Trophoblast cell (in vitro differentiated cells and primary cell): Measurements from ENCODE around the gene ZDHHC15. TPM values are rescaled to one million over a fixed set of nuclear protein-coding genes. Genes with fewer than 3 reads are reported as not detected.
A peak's percentile ranks its signal among the peaks of the same experiment; 100 is the strongest.
"Not testable (repeated sequence)": the region's sequence is repeated elsewhere in the genome, so short reads cannot be mapped to it uniquely, and the experiment has no call there.

Experiments used
- DNase-seq, 2 donors: peaks; one replicate each; pipeline ENCODE4 v3.0.0-alpha.2; 2016
- H2AFZ ChIP-seq: 2 replicates; pipeline ENCODE4 v1.6.1; 2013; ENCODE audit warnings: low read length, moderate library complexity, mild to moderate bottlenecking; ENCODE audit not compliant: insufficient read depth, poor library complexity
- H2AK5ac ChIP-seq: 2 replicates; pipeline ENCODE4 v1.6.1; 2013; ENCODE audit warnings: mild to moderate bottlenecking, low read length
- H2BK120ac ChIP-seq: 2 replicates; pipeline ENCODE4 v1.6.1; 2013; ENCODE audit warnings: low read length, mild to moderate bottlenecking, moderate library complexity; ENCODE audit not compliant: insufficient read depth, poor library complexity
- H2BK12ac ChIP-seq: 2 replicates; pipeline ENCODE4 v1.6.1; 2013; ENCODE audit warnings: mild to moderate bottlenecking, low read length, moderate library complexity
- H2BK5ac ChIP-seq: 2 replicates; pipeline ENCODE4 v1.6.1; 2013; ENCODE audit warnings: low read length, low read depth, moderate library complexity, mild to moderate bottlenecking; ENCODE audit not compliant: poor library complexity
- H3K14ac ChIP-seq: 2 replicates; pipeline ENCODE4 v1.6.1; 2013; ENCODE audit warnings: mild to moderate bottlenecking, low read length
- H3K18ac ChIP-seq: 2 replicates; pipeline ENCODE4 v1.6.1; 2013; ENCODE audit warnings: mild to moderate bottlenecking, low read length
- H3K23ac ChIP-seq: 2 replicates; pipeline ENCODE4 v1.6.1; 2013; ENCODE audit warnings: low read length
- H3K27ac ChIP-seq: 2 replicates; pipeline ENCODE4 v1.5.1; 2013; ENCODE audit warnings: low read depth, mild to moderate bottlenecking, inconsistent platforms, low read length, moderate library complexity
- H3K27me3 ChIP-seq: 2 replicates; pipeline ENCODE4 v1.6.1; 2013; ENCODE audit warnings: inconsistent platforms, mild to moderate bottlenecking, low read length, moderate library complexity; ENCODE audit not compliant: insufficient read depth
- H3K36me3 ChIP-seq, 2 experiments: 1 replicate in 1 of 2; 2 replicates in 1 of 2; pipeline ENCODE4 v1.6.1; 2013; ENCODE audit warnings: low read length in 2 of 2, mild to moderate bottlenecking in 2 of 2, moderate library complexity in 1 of 2; ENCODE audit not compliant: insufficient read depth in 2 of 2, control insufficient read depth in 1 of 2
- H3K4ac ChIP-seq: 2 replicates; pipeline ENCODE4 v1.6.1; 2013; ENCODE audit warnings: low read depth, mild to moderate bottlenecking, low read length, moderate library complexity
- H3K4me1 ChIP-seq, 2 experiments: 1 replicate in 1 of 2; 2 replicates in 1 of 2; pipeline ENCODE4 v1.6.1; 2013; ENCODE audit warnings: low read length in 2 of 2, mild to moderate bottlenecking in 2 of 2, moderate library complexity in 1 of 2; ENCODE audit not compliant: insufficient read depth in 2 of 2, control insufficient read depth in 1 of 2
- H3K4me2 ChIP-seq: 2 replicates; pipeline ENCODE4 v1.6.1; 2013; ENCODE audit warnings: inconsistent platforms, mild to moderate bottlenecking, low read length, moderate library complexity
- H3K4me3 ChIP-seq: 2 replicates; pipeline ENCODE4 v1.5.1; 2013; ENCODE audit warnings: mild to moderate bottlenecking, low read depth, low read length, inconsistent platforms
- H3K79me1 ChIP-seq: one replicate; pipeline ENCODE4 v1.6.1; 2013; ENCODE audit warnings: low read length
- H3K79me2 ChIP-seq: 2 replicates; pipeline ENCODE4 v1.6.1; 2013; ENCODE audit warnings: low read length, mild to moderate bottlenecking; ENCODE audit not compliant: control insufficient read depth, insufficient read depth, poor library complexity
- H3K9ac ChIP-seq: 2 replicates; pipeline ENCODE4 v1.6.1; 2013; ENCODE audit warnings: mild to moderate bottlenecking, low read length
- H3K9me3 ChIP-seq: 2 replicates; pipeline ENCODE4 v1.6.1; 2013; ENCODE audit warnings: low read depth, mild to moderate bottlenecking, control low read depth, inconsistent platforms, low read length; ENCODE audit not compliant: insufficient read depth
- H4K12ac ChIP-seq: 2 replicates; pipeline ENCODE4 v1.6.1; 2013; ENCODE audit warnings: low read depth, mild to moderate bottlenecking, low read length, moderate library complexity
- H4K8ac ChIP-seq: 2 replicates; pipeline ENCODE4 v1.6.1; 2013; ENCODE audit warnings: low read depth, mild to moderate bottlenecking, low read length, moderate library complexity
- H4K91ac ChIP-seq: one replicate; pipeline ENCODE4 v1.6.1; 2013; ENCODE audit warnings: low read depth, mild to moderate bottlenecking, low read length, moderate library complexity
- WGBS: extraction: QIAGEN DNeasy Blood & Tissue Kit; methylation state at CpG from one replicate; pipeline ENCODE4 v1.1.7; 2013; ENCODE audit warnings: missing lambda C conversion rate; ENCODE audit not compliant: insufficient read length, insufficient coverage; ENCODE audit errors: extremely low coverage; 5-methylcytosine and 5-hydroxymethylcytosine counted together
- polyA plus RNA-seq: library from polyadenylated mRNA; stranded (reverse); fragments of 200-250 nt; gene quantifications from 2 replicates; pipeline ENCODE4 v1.2.3, GENCODE V29; 2013

ZDHHC15 gene
- polyA plus RNA-seq = 0.24 and 0.29 TPM in 2 replicates

GRCh38 chrX:75522565-75523431 lies at the start of gene ZDHHC15:
Gene ZDHHC15 (minus strand): TSS chrX:75523037. CDS start chrX:75523024, 13 bp downstream.
- Histone ChIP-seq H3K27me3 (no peaks in the 10 kb centered on the region), H3K27ac (no peak within 1 kb of the TSS), H4K12ac (no peak within 1 kb of the TSS), H3K14ac (no peak within 1 kb of the TSS), H3K36me3 (no peaks in the 10 kb centered on the region), H3K4me1 (no peaks in the 10 kb centered on the region), H2AFZ (peak within 1 kb of the TSS; percentile 45), H2AK5ac (no peak within 1 kb of the TSS), H3K79me2 (peaks cover 2% of the 10 kb centered on the region), H3K23ac (no peak within 1 kb of the TSS), H2BK12ac (no peak within 1 kb of the TSS), H3K4ac (no peak within 1 kb of the TSS), H4K91ac (no peak within 1 kb of the TSS), H3K79me1 (no peaks in the 10 kb centered on the region), H4K8ac (peak within 1 kb of the TSS; percentile 33), H3K9ac (peak within 1 kb of the TSS; percentile 71), H2BK5ac (no peak within 1 kb of the TSS), H3K18ac (no peak within 1 kb of the TSS), H2BK120ac (no peak within 1 kb of the TSS), H3K4me3 (peak within 1 kb of the TSS; percentile 78), H3K9me3 (no peaks in the 10 kb centered on the region), H3K4me2 (peak within 1 kb of the TSS; percentile 57)
- WGBS = no CpG with 5 or more reads among the region's 45 CpGs
- peak in 1 of 2 donors; percentile 2 for DNase-seq

GRCh38 chrX:75560544-75560943 lies 37.7 kb upstream of the ZDHHC15 start:
- H4K91ac ChIP-seq, H2BK120ac ChIP-seq, H3K18ac ChIP-seq, H3K4ac ChIP-seq, H3K9me3 ChIP-seq, H3K79me2 ChIP-seq, H3K4me1 ChIP-seq, H4K8ac ChIP-seq, H3K14ac ChIP-seq, H3K27ac ChIP-seq, H3K9ac ChIP-seq, H2AFZ ChIP-seq, H3K23ac ChIP-seq, H3K4me2 ChIP-seq, H3K4me3 ChIP-seq, H3K36me3 ChIP-seq, H4K12ac ChIP-seq, H2BK5ac ChIP-seq, DNase-seq, H2AK5ac ChIP-seq, H3K27me3 ChIP-seq, H2BK12ac ChIP-seq, H3K79me1 ChIP-seq: not testable (repeated sequence)
- whole genome bisulfite sequencing = no CpG with 5 or more reads among the region's 18 CpGs

GRCh38 chrX:75547783-75548182 lies 24.9 kb upstream of the ZDHHC15 start:
- H4K12ac ChIP-seq = no peak overlapping the region
- no peak overlapping the region for H2AFZ ChIP-seq
- no peak overlapping the region for H4K8ac ChIP-seq
- no peak overlapping the region for H2BK5ac ChIP-seq
- H3K4ac ChIP-seq = no peak overlapping the region
- H3K23ac ChIP-seq = no peak overlapping the region
- no peaks in the 10 kb centered on the region for H3K79me2 ChIP-seq
- no peak overlapping the region for H3K27ac ChIP-seq
- no peak overlapping the region for H3K14ac ChIP-seq
- no peaks in the 10 kb centered on the region for H3K79me1 ChIP-seq
- no peak overlapping the region for H2BK12ac ChIP-seq
- H3K4me2 ChIP-seq = no peak overlapping the region
- H3K18ac ChIP-seq = no peak overlapping the region
- WGBS = no CpG with 5 or more reads among the region's 3 CpGs
- no peak overlapping the region for H3K9ac ChIP-seq
- H3K27me3 ChIP-seq = no peaks in the 10 kb centered on the region
- H2AK5ac ChIP-seq = no peak overlapping the region
- H2BK120ac ChIP-seq = no peak overlapping the region
- H4K91ac ChIP-seq = no peak overlapping the region
- H3K4me3 ChIP-seq = no peak overlapping the region
- no peaks in the 10 kb centered on the region for H3K4me1 ChIP-seq
- H3K36me3 ChIP-seq = no peaks in the 10 kb centered on the region
- H3K9me3 ChIP-seq = no peaks in the 10 kb centered on the region
- no peak for DNase-seq

- no peak overlapping the region for H3K23ac ChIP-seq
- H3K9me3 ChIP-seq = no peaks in the 10 kb centered on the region
- H2BK12ac ChIP-seq = no peak overlapping the region
- H4K8ac ChIP-seq = no peak overlapping the region
- H3K18ac ChIP-seq = no peak overlapping the region
- H3K79me1 ChIP-seq = no peaks in the 10 kb centered on the region
- no peaks in the 10 kb centered on the region for H3K4me1 ChIP-seq
- H3K36me3 ChIP-seq = no peaks in the 10 kb centered on the region
- DNase-seq = no peak
- H4K12ac ChIP-seq = no peak overlapping the region
- no peak overlapping the region for H2AFZ ChIP-seq
- H3K4ac ChIP-seq = no peak overlapping the region
- no CpG with 5 or more reads among the region's 2 CpGs for WGBS
- no peak overlapping the region for H3K27ac ChIP-seq
- H3K4me3 ChIP-seq = no peak overlapping the region
- no peak overlapping the region for H4K91ac ChIP-seq
- H3K14ac ChIP-seq = no peak overlapping the region
- H3K9ac ChIP-seq = no peak overlapping the region
- no peak overlapping the region for H2AK5ac ChIP-seq
- no peak overlapping the region for H2BK120ac ChIP-seq
- H3K27me3 ChIP-seq = no peaks in the 10 kb centered on the region
- H3K4me2 ChIP-seq = no peak overlapping the region
- H2BK5ac ChIP-seq = no peak overlapping the region
- no peaks in the 10 kb centered on the region for H3K79me2 ChIP-seq
Measured at GRCh38 chrX:75546724-75547511, 24.1 kb upstream of the ZDHHC15 start.
